A549 (cell line): ENCODE measurements around the gene REELD1. TPM values are rescaled to one million over a fixed set of nuclear protein-coding genes. Genes with fewer than 3 reads are reported as not detected.

Experiments
- ATAC-seq, 2 experiments: fragments of 200-7000 bp in 1 of 2; fragments of >200 bp in 1 of 2; cut with Nextera tagmentation in 1 of 2; cut with Tn5 transposase in 1 of 2; 3 replicates each; pipeline versions ENCODE4 v1.8.0 to v1.9.1; 2018 to 2020; ENCODE audit warnings: mild to moderate bottlenecking in 1 of 2, moderate library complexity in 1 of 2
- CTCF ChIA-PET: fragments of 300-600 bp; sonication (Branson Sonifier 250); formaldehyde crosslinking; extraction: SDS; loops from one replicate; lab custom pipeline; 2021; ENCODE audit warnings: antibody characterized with exemption, inconsistent platforms; lab: Yijun Ruan, JAX
- POLR2A ChIA-PET: fragments of 350-600 bp; formaldehyde crosslinking; extraction: SDS; loops from one replicate; lab custom pipeline; 2021; ENCODE audit warnings: antibody characterized with exemption, inconsistent platforms; lab: Yijun Ruan, JAX
- DNase-seq, 2 experiments: peaks; one replicate each; pipeline versions ENCODE4 v3.0.0 to v3.0.0-alpha.2; 2011 to 2016; ENCODE audit warnings: low read depth in 1 of 2, low spot score in 1 of 2
- FAIRE-seq: peaks from 2 replicates; lab custom pipeline; 2011; peaks lifted over from hg19 to GRCh38; lab: Jason Lieb, UNC
- H3K27ac ChIP-seq, 2 experiments: fragments of >200 bp; sonication (Bioruptor Twin); formaldehyde crosslinking; 3 replicates each; pipeline ENCODE4 v1.5.1; 2016 to 2017
- H3K4me1 ChIP-seq: fragments of >200 bp; sonication (Bioruptor Twin); formaldehyde crosslinking; 3 replicates; pipeline ENCODE4 v1.6.1; 2016
- H3K4me2 ChIP-seq: fragments of >200 bp; sonication (Bioruptor Twin); formaldehyde crosslinking; 3 replicates; pipeline ENCODE4 v1.6.1; 2016
- H3K4me3 ChIP-seq: fragments of >200 bp; sonication (Bioruptor Twin); formaldehyde crosslinking; 3 replicates; pipeline ENCODE4 v1.5.1; 2016
- H3K9me3 ChIP-seq: fragments of >200 bp; sonication (Bioruptor Twin); formaldehyde crosslinking; 3 replicates; pipeline ENCODE4 v1.6.1; 2016
- CBX2 ChIP-seq: fragments of 200-600 bp; sonication (generic); IDR thresholded peaks from 2 replicates; pipeline ENCODE4 v1.6.1; 2016; ENCODE audit warnings: low read depth, mild to moderate bottlenecking, borderline replicate concordance
- CBX8 ChIP-seq: fragments of 200-600 bp; sonication (generic); IDR thresholded peaks from 2 replicates; pipeline ENCODE4 v1.6.1; 2016
- CEBPB ChIP-seq, 2 experiments: fragments of >200 bp in 1 of 2; sonication (Bioruptor Twin) in 1 of 2; formaldehyde crosslinking in 1 of 2; IDR thresholded peaks; 2 replicates each; pipeline ENCODE4 v1.6.1; 2012 to 2016
- EHMT2 ChIP-seq: fragments of 200-600 bp; sonication (generic); IDR thresholded peaks from 2 replicates; pipeline ENCODE4 v1.6.1; 2016; ENCODE audit warnings: antibody characterized with exemption, low read depth, mild to moderate bottlenecking, moderate library complexity
- ELK1 ChIP-seq: fragments of 150-350 bp; IDR thresholded peaks from 2 replicates; pipeline ENCODE4 v1.6.1; 2014; ENCODE audit warnings: low read depth, mild to moderate bottlenecking, low read length
- EP300 ChIP-seq, 2 experiments: fragments of >200 bp; sonication (Bioruptor Twin); formaldehyde crosslinking; IDR thresholded peaks; 2 replicates in 1 of 2; 3 replicates in 1 of 2; pipeline ENCODE4 v1.6.1; 2016 to 2017
- ESRRA ChIP-seq: fragments of 150-350 bp; IDR thresholded peaks from 2 replicates; pipeline ENCODE4 v1.6.1; 2014; ENCODE audit warnings: mild to moderate bottlenecking, low read length, borderline replicate concordance
- FOSB ChIP-seq: fragments of 250-450 bp; sonication (Bioruptor Pico); IDR thresholded peaks from 2 replicates; pipeline ENCODE4 v1.5.0; 2020; ENCODE audit warnings: mild to moderate bottlenecking, moderate library complexity
- FOXS1 ChIP-seq: fragments of 250-450 bp; sonication (Bioruptor Pico); IDR thresholded peaks from 2 replicates; pipeline ENCODE4 v1.5.0; 2020; ENCODE audit warnings: mild to moderate bottlenecking, moderate library complexity
- HEYL ChIP-seq: fragments of 250-450 bp; sonication (Bioruptor Pico); IDR thresholded peaks from 2 replicates; pipeline ENCODE4 v1.8.0; 2021; ENCODE audit warnings: mild to moderate bottlenecking, moderate library complexity
- HOXB13 ChIP-seq: fragments of 250-450 bp; sonication (Bioruptor Pico); IDR thresholded peaks from 2 replicates; pipeline ENCODE4 v1.5.0; 2020; ENCODE audit warnings: low read depth, mild to moderate bottlenecking, moderate library complexity
- HOXB5 ChIP-seq: fragments of 250-450 bp; sonication (Bioruptor Pico); IDR thresholded peaks from 2 replicates; pipeline ENCODE4 v1.5.0; 2020; ENCODE audit warnings: mild to moderate bottlenecking, moderate library complexity
- JUN ChIP-seq, 2 experiments: fragments of >200 bp; sonication (Bioruptor Twin); formaldehyde crosslinking; IDR thresholded peaks; 2 replicates in 1 of 2; 3 replicates in 1 of 2; pipeline ENCODE4 v1.6.1; 2016 to 2017
- MAFK ChIP-seq: fragments of 450-650 bp; IDR thresholded peaks from 2 replicates; pipeline ENCODE4 v1.6.1; 2014; ENCODE audit not compliant: partially characterized antibody
- MAX ChIP-seq: IDR thresholded peaks from 2 replicates; pipeline ENCODE4 v1.6.1; 2012
- MAZ ChIP-seq: fragments of 150-350 bp; IDR thresholded peaks from 2 replicates; pipeline ENCODE4 v1.6.1; 2014; ENCODE audit warnings: antibody characterized with exemption, low read depth, low read length, borderline replicate concordance
- MYC ChIP-seq: IDR thresholded peaks from 2 replicates; pipeline ENCODE4 v1.6.1; 2012; ENCODE audit warnings: mild to moderate bottlenecking, inconsistent platforms, low read length, improper control_type of control experiment, borderline replicate concordance
- NFE2L2 ChIP-seq: fragments of 150-350 bp; conservative IDR thresholded peaks from 2 replicates; pipeline ENCODE4 v1.6.1; 2014; ENCODE audit warnings: low read length
- NPAS2 ChIP-seq: fragments of 250-450 bp; sonication (Bioruptor Pico); IDR thresholded peaks from 2 replicates; pipeline ENCODE4 v1.8.0; 2022; ENCODE audit warnings: mild to moderate bottlenecking, moderate library complexity, borderline replicate concordance
- NR3C1 ChIP-seq: fragments of >200 bp; sonication (Bioruptor Twin); formaldehyde crosslinking; IDR thresholded peaks from 3 replicates; pipeline ENCODE4 v1.6.1; 2017
- PBX3 ChIP-seq: IDR thresholded peaks from 2 replicates; pipeline ENCODE4 v1.6.1; 2012
- POLR2A ChIP-seq: IDR thresholded peaks from 2 replicates; pipeline ENCODE4 v1.6.1; 2012; ENCODE audit warnings: mild to moderate bottlenecking, low read length
- POLR2AphosphoS2 ChIP-seq: conservative IDR thresholded peaks from 2 replicates; pipeline ENCODE4 v1.6.1; 2012; ENCODE audit warnings: low read length, improper control_type of control experiment, inconsistent platforms
- RAD21 ChIP-seq, 2 experiments: fragments of >200 bp in 1 of 2; sonication (Bioruptor Twin) in 1 of 2; formaldehyde crosslinking in 1 of 2; IDR thresholded peaks in 1 of 2; conservative IDR thresholded peaks in 1 of 2; 2 replicates in 1 of 2; 3 replicates in 1 of 2; pipeline ENCODE4 v1.6.1; 2012 to 2018; ENCODE audit warnings: inconsistent platforms in 1 of 2
- RARB ChIP-seq: fragments of 250-450 bp; sonication (Bioruptor Pico); IDR thresholded peaks from 2 replicates; pipeline ENCODE4 v1.8.0; 2021; ENCODE audit warnings: mild to moderate bottlenecking, moderate library complexity
- RCOR1 ChIP-seq: fragments of 150-350 bp; IDR thresholded peaks from 2 replicates; pipeline ENCODE4 v1.6.1; 2014; ENCODE audit warnings: antibody characterized with exemption, low read length, low read depth
- REST ChIP-seq: fragments of 200-600 bp; sonication (generic); IDR thresholded peaks from 2 replicates; pipeline ENCODE4 v1.6.1; 2016; ENCODE audit warnings: antibody characterized with exemption, mild to moderate bottlenecking, moderate library complexity
- RNF2 ChIP-seq: fragments of 200-600 bp; sonication (generic); IDR thresholded peaks from 2 replicates; pipeline ENCODE4 v1.6.1; 2016; ENCODE audit warnings: low read depth, mild to moderate bottlenecking, antibody characterized with exemption, moderate library complexity, borderline replicate concordance
- SMC3 ChIP-seq: fragments of >200 bp; sonication (Bioruptor Twin); formaldehyde crosslinking; IDR thresholded peaks from 3 replicates; pipeline ENCODE4 v1.6.1; 2018; ENCODE audit warnings: inconsistent platforms
- SREBF2 ChIP-seq: fragments of 450-650 bp; IDR thresholded peaks from 2 replicates; pipeline ENCODE4 v1.6.1; 2014; ENCODE audit warnings: mild to moderate bottlenecking, moderate library complexity
- TFCP2L1 ChIP-seq: fragments of 250-450 bp; sonication (Bioruptor Pico); IDR thresholded peaks from 2 replicates; pipeline ENCODE4 v1.5.0; 2021; ENCODE audit warnings: mild to moderate bottlenecking
- ZC3H11A ChIP-seq: fragments of 450-650 bp; IDR thresholded peaks from 2 replicates; pipeline ENCODE4 v1.6.1; 2014; ENCODE audit warnings: antibody characterized with exemption, mild to moderate bottlenecking
- WGBS: methylation state at CpG from one replicate; pipeline ENCODE4 v1.1.6; 2017; ENCODE audit errors: missing lambda C conversion rate; 5-methylcytosine and 5-hydroxymethylcytosine counted together
- polyA plus RNA-seq, 4 experiments: library from polyadenylated mRNA; depleted of rRNA in 3 of 4; stranded (reverse); fragments of >200 nt; fragmentation: RNase III in 1 of 4; extraction: RNeasy Plus Mini Kit Qiagen cat#74134 plus additional on column Dnase treatment in 1 of 4; gene quantifications; 2 replicates in 3 of 4; 3 replicates in 1 of 4; pipeline ENCODE4 v1.2.3, GENCODE V29; 2011 to 2017

The REELD1 gene
- polyA plus RNA-seq, 2 of the 4 experiments (the other 2 are of a cell fraction): 0.04 TPM; not detected in 1

GRCh38 chr4:146179784-146180370, 34.5 kb upstream of the REELD1 start:
- POLR2A ChIA-PET: no interaction called here
- Histone ChIP-seq H3K27ac (no peak overlapping the region), H3K9me3 (no peaks in the 10 kb centered on the region), H3K4me3 (no peak overlapping the region), H3K4me2 (no peak overlapping the region), H3K4me1 (peaks cover 8% of the 10 kb centered on the region; the same call in 2 of the 3 replicates)
- no peak for FAIRE-seq
- no peak for TF ChIP-seq FOXS1 (CRISPR knock-in tag)
- TF ChIP-seq TFCP2L1 (CRISPR knock-in tag): no peak
- no peak for TF ChIP-seq MAX
- no peak for TF ChIP-seq FOSB (CRISPR knock-in tag)
- no peak for TF ChIP-seq ZC3H11A
- TF ChIP-seq CBX8: no peak
- TF ChIP-seq SMC3: no peak
- TF ChIP-seq MAZ: no peak
- TF ChIP-seq RCOR1: no peak
- TF ChIP-seq EHMT2: no peak
- TF ChIP-seq RARB (CRISPR knock-in tag): no peak
- WGBS: 93% methylated on average over 7 of the region's 7 CpGs
- no peak for DNase-seq
- CTCF ChIA-PET: no interaction called here
- no peak for ATAC-seq

- WGBS: 96% methylated on average over 3 of the region's 3 CpGs
- no peak overlapping the region for H3K4me2 ChIP-seq
- no peak for FAIRE-seq
- H3K4me3 ChIP-seq: no peak overlapping the region
- H3K27ac ChIP-seq: no peak overlapping the region
- H3K4me1 ChIP-seq: no peaks in the 10 kb centered on the region
- POLR2A ChIA-PET: no interaction called here
- TF ChIP-seq SREBF2 (no peak), POLR2AphosphoS2 (no peak), POLR2A (no peak), CBX2 (no peak), RNF2 (no peak), MYC (no peak), HOXB5 (CRISPR knock-in tag) (no peak), TFCP2L1 (CRISPR knock-in tag) (no peak), HEYL (CRISPR knock-in tag) (no peak), ESRRA (no peak), EP300 (IDR thresholded peaks at IDR 0.05) (no peak), ZC3H11A (no peak), RAD21 (conservative IDR thresholded peaks at IDR 0.05 in 1 of 2, IDR thresholded peaks at IDR 0.05 in 1 of 2) (no peak), FOSB (CRISPR knock-in tag) (no peak), SMC3 (no peak), PBX3 (no peak), MAFK (no peak), NPAS2 (CRISPR knock-in tag) (no peak)
- TF ChIP-seq, all 56 proteins: peak for 0
- no peak for ATAC-seq
- H3K9me3 ChIP-seq: no peaks in the 10 kb centered on the region
- no peak for DNase-seq
- CTCF ChIA-PET: no interaction called here
These were observed 31.9 kb upstream of the REELD1 start for GRCh38 chr4:146182443-146182842.

- no peak for DNase-seq
- Histone ChIP-seq H3K4me1 (no peaks in the 10 kb centered on the region), H3K4me2 (no peak overlapping the region), H3K27ac (no peak overlapping the region), H3K4me3 (no peak overlapping the region), H3K9me3 (no peaks in the 10 kb centered on the region)
- 82% methylated on average over 2 of the region's 2 CpGs for WGBS
- no peak for FAIRE-seq
- CTCF ChIA-PET: no interaction called here
- POLR2A ChIA-PET: no interaction called here
- ATAC-seq: no peak
- TF ChIP-seq NR3C1 (no peak), REST (no peak), JUN (IDR thresholded peaks at IDR 0.05) (no peak), CEBPB (IDR thresholded peaks at IDR 0.05) (no peak), ELK1 (no peak), HOXB13 (CRISPR knock-in tag) (no peak), NFE2L2 (no peak)
These were observed 31.1 kb upstream of the REELD1 start for GRCh38 chr4:146183209-146183608.
